ENCODE data around the gene ADAMTSL3. TPM values are rescaled to one million over a fixed set of nuclear protein-coding genes. Genes with fewer than 3 reads are reported as not detected.

Gene ADAMTSL3
- total and polyA plus RNA-seq, 7 donors = 0.60 to 40.7 (median 32.6) TPM; not detected in 1

GRCh38 chr15:83610901-83611685 is 42.8 kb upstream of the ADAMTSL3 start:
- WGBS, 2 donors = 48 to 72% methylated on average over 9 of the region's 9 CpGs
- Histone ChIP-seq H3K27ac (no peak overlapping the region), H3K4me3 (no peak overlapping the region), H3K27me3 (no peaks in the 10 kb centered on the region), H3K9me3 (no peaks in the 10 kb centered on the region), H3K4me1 (no peaks in the 10 kb centered on the region), H3K36me3 (no peaks in the 10 kb centered on the region)
- intact Hi-C loops (cut with DNase I) = no loop called here
- TF ChIP-seq POLR2A (IDR thresholded peaks at IDR 0.05) = no peak
- TF ChIP-seq POLR2AphosphoS5 (IDR thresholded peaks at IDR 0.05) = no peak
- TF ChIP-seq EP300 (IDR thresholded peaks at IDR 0.05) = no peak
- TF ChIP-seq, protein P1, sequence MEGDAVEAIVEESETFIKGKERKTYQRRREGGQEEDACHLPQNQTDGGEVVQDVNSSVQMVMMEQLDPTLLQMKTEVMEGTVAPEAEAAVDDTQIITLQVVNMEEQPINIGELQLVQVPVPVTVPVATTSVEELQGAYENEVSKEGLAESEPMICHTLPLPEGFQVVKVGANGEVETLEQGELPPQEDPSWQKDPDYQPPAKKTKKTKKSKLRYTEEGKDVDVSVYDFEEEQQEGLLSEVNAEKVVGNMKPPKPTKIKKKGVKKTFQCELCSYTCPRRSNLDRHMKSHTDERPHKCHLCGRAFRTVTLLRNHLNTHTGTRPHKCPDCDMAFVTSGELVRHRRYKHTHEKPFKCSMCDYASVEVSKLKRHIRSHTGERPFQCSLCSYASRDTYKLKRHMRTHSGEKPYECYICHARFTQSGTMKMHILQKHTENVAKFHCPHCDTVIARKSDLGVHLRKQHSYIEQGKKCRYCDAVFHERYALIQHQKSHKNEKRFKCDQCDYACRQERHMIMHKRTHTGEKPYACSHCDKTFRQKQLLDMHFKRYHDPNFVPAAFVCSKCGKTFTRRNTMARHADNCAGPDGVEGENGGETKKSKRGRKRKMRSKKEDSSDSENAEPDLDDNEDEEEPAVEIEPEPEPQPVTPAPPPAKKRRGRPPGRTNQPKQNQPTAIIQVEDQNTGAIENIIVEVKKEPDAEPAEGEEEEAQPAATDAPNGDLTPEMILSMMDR (IDR thresholded peaks at IDR 0.05) = no peak
- no peak for DNase-seq

DNA sequence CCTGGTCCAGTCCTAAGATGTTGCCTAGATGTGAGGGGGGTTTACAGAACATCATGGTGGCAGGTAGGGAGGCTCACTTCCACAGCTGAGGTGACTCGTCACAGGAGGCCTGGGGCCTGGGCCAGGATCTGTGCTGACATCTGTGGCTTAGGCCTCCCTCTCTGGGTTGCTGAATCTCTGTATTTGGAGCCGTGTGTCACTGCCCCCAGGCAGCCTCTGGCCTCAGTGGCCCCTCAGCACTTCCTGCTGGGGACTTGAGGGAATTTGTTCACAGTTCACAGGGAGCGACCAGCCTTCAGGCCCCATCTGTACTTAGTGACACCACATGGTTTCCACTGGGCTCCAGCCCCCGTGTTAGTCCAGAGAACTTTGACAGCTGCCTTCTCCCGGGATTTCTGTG is 41.7 kb upstream of the ADAMTSL3 start:
- intact Hi-C loops (cut with DNase I) = no loop called here
- Histone ChIP-seq H3K4me1 (no peaks in the 10 kb centered on the region), H3K27me3 (no peaks in the 10 kb centered on the region), H3K4me3 (no peak overlapping the region), H3K36me3 (no peaks in the 10 kb centered on the region), H3K27ac (no peak overlapping the region), H3K9me3 (no peaks in the 10 kb centered on the region)
- DNase-seq = no peak
- WGBS, 2 donors = 77 to 85% methylated on average over 5 of the region's 5 CpGs
- TF ChIP-seq POLR2AphosphoS5 (IDR thresholded peaks at IDR 0.05) (no peak), EP300 (IDR thresholded peaks at IDR 0.05) (no peak), POLR2A (IDR thresholded peaks at IDR 0.05) (no peak)
- TF ChIP-seq, protein P1 (IDR thresholded peaks at IDR 0.05) = no peak

DNA sequence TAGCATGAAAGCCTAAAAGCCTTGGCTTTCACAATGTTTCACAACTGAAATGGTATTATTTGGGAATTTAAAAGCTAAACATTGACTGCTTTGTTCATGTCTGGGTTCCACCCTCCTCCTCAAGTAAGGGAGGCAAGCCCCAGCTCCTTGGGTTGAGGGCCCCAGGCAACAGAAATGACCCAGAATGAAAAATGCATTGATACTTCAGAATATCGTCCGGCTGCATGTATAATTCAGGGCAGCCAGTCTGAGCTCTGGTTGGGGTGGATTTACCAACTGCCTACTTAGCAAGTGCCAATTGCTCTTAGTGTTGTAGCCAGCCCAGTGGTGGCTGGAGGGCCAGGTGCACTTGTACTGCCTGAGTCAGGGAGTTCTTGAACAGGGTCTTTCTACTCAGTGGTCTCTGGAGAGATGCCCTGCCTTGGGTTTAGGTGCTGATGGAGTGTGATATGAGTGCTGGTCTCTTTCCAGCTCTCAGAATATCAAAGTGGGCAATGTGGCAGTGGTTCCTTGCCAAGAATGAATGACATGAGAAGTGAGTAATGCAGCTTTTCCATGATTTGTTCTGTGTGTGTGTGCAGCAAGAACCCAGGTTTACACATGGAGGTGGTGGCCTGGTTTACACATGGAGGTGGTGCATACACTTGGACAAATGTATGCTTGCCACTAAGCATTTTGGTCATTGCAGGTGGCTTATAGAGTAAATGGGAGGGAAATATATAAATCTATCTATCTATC is 40.9 kb upstream of the ADAMTSL3 start:
- TF ChIP-seq POLR2AphosphoS5 (IDR thresholded peaks at IDR 0.05) (no peak), POLR2A (IDR thresholded peaks at IDR 0.05) (no peak), EP300 (IDR thresholded peaks at IDR 0.05) (no peak)
- TF ChIP-seq, protein P1 (IDR thresholded peaks at IDR 0.05) = no peak
- Histone ChIP-seq H3K27me3 (no peaks in the 10 kb centered on the region), H3K4me3 (no peak overlapping the region), H3K27ac (no peak overlapping the region), H3K36me3 (no peaks in the 10 kb centered on the region), H3K4me1 (no peaks in the 10 kb centered on the region), H3K9me3 (no peaks in the 10 kb centered on the region)
- DNase-seq = no peak
- 97% methylated on average over 2 of the region's 2 CpGs for WGBS, 2 donors
- intact Hi-C loops (cut with DNase I) = no loop called here

- DNase-seq = no peak
- Histone ChIP-seq H3K27ac (no peak overlapping the region), H3K4me3 (no peak overlapping the region), H3K36me3 (no peaks in the 10 kb centered on the region), H3K9me3 (no peaks in the 10 kb centered on the region), H3K4me1 (no peaks in the 10 kb centered on the region), H3K27me3 (no peaks in the 10 kb centered on the region)
- 58 to 79% methylated on average over 2 of the region's 2 CpGs for WGBS, 2 donors
- intact Hi-C loops (cut with DNase I) = no loop called here
- TF ChIP-seq POLR2AphosphoS5 (IDR thresholded peaks at IDR 0.05) (no peak), POLR2A (IDR thresholded peaks at IDR 0.05) (no peak), EP300 (IDR thresholded peaks at IDR 0.05) (no peak)
- TF ChIP-seq, protein P1 (IDR thresholded peaks at IDR 0.05) = no peak
Observed at GRCh38 chr15:83613714-83614113, 40.2 kb upstream of the ADAMTSL3 start.

Measured in sigmoid colon (tissue), 7 donors.